Renal pelvis (tissue), 4 donors: ENCODE measurements around the gene PHF20. TPM values are rescaled to one million over a fixed set of nuclear protein-coding genes. Genes with fewer than 3 reads are reported as not detected.
"Not testable (repeated sequence)": the region's sequence is repeated elsewhere in the genome, so short reads cannot be mapped to it uniquely, and the experiment has no call there.

Experiments
- DNase-seq: peaks from one replicate; pipeline ENCODE4 v3.0.0-alpha.2; 2013
- polyA plus RNA-seq, 3 donors: library from polyadenylated mRNA; unstranded; fragments of 120-200 nt; gene quantifications; one replicate each; pipeline ENCODE4 v1.2.1, GENCODE V29; 2013; ENCODE audit not compliant: insufficient read length in 3 of 3

PHF20 gene
- polyA plus RNA-seq, 3 donors: 30.2 to 34.8 (median 32.2) TPM

DNA sequence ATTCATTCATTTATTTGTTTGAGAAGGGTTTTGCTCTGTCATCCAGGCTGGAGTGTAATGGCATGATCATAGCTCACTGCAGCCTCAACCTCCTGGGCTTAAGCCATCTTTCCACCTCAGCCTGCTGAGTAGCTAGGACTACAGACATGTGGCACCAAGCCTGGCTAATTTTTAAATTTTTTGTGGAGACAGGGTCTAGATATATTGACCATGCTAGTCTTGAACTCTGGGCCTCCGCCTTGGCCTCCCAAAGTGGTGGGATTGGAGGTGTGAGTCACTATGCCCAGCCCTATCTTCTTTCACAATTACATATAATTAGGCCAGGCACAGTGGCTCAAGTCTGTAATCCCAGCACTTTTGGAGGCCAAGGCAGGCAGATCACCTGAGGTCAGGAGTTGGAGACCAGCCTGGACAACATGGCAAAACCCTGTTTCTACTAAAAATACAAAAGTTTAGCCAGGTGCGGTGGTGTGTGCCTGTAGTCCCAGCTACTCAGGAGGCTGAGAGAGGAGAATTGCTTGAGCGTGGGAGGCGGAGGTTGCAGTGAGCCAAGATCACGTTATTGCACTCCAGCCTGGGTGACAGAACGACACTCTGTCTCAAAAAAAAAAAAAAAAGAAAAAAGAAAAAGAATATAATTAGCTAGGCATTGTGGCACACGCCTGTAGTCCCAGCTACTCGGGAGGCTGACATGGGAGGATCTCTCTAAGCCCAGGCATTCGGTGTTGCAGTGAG is 110.8 kb downstream of the PHF20 start:
- not testable (repeated sequence) for DNase-seq

DNA sequence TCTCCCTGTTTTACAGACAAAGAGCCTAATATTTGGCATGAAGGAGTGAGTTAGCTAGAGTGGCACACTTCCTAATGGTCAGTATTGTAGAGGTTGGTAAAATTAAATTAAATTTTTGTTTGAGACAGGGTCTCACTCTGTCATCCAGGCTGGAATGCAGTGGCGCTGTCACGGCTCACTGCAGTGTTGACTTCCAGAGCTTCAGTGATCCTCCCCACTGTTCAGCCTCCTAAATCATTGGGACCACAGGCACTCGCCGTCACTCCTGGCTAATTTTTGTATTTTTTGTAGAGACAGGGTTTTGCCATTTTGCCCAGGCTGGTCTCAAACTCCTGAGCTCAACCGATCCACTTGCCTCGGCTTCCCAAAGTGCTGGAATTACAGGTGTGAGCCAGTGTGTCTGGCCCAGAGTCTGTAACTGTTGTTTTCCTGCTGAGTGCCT is 111.5 kb downstream of the PHF20 start:
- DNase-seq: peak; percentile 72

DNA sequence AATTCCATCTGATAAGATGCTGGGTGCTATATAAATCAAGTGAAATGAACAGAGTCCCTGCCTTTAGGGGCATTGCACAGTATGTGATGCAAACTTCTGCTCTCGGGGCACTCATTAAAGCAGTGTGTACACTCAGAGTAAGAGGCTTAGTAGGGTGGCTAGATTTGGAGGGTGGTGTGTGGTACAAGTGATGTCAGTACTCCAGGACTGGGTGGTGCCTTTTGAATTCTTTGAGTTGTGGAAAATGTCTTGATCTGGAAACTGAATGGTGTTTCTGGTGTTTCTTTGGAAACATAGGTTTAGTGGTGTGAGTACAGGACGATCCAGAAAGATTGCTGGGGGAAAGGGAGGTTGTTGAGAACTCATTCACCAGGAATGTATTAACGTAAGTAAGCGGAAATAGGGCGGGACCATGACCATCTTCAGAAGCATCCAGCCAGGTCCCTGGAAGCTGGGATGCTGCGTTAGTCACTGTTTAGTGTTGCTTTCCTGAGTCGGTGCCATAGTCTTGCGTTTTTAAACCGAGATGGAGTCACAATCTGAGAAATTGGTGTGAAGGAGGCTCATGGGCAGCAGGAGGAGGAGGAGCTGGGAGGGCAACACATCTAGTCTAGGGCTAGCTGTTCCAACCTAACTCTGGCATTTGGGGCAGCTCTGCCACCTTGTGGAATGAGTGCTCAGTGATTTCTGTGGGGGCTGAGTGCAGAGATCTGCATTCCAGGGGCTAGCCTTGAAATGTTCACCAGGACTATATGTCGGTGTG is 112.1 kb downstream of the PHF20 start:
- DNase-seq: peak; percentile 71

DNA sequence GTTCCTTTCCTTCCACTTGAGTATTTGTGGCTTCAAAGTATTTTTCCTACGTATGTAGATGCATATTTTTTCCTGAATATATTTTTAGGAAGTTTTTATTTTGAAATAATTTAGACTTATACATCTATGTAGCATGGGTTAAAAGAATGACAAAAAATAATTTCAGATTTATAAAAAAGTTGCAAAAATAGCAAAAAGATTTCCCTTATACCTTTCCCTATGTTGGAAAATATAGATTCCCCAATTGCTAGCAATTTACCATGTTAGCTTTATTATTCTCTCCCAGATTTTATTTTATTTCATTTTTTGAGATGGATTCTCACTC is 112.7 kb downstream of the PHF20 start:
- no peak for DNase-seq

DNA sequence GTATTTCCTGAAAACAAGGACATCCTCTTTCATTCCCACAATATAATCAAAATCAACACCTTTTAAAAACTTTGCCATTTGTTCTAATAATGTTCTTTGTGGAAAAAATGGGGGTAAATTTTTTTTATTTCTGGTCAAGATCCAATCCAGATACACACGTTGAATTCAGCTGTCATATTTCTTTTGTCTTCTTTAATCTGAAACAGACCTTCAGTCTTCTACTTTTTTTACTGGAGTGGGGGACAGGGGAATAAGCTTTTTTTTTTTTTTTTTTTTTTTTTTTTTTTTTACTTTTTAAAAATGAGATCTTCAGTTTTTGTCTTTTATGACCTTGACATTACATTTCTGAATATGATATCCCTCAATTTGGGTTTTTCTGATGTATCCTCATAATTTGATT is 113.4 kb downstream of the PHF20 start:
- no peak for DNase-seq

DNA sequence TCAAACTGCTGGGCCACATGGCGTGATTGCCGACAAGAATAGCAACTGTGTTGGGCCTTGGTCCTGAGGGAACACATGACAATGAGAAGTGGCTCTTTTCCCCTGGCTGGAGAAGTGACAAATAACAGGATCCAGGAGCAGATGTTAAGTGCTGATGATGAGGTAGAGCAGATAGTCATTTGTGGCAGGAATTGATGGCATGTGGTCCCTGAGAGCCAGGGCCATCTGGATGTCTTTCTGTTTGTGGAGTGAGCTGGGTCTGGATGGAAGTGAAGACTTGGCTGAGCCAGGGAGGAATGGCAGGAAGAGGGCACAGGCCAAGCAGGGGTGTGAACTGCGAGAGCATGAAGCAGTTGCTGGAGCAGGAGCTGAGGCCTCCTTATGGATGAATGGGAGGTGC is 114.7 kb downstream of the PHF20 start:
- DNase-seq: no peak

DNA sequence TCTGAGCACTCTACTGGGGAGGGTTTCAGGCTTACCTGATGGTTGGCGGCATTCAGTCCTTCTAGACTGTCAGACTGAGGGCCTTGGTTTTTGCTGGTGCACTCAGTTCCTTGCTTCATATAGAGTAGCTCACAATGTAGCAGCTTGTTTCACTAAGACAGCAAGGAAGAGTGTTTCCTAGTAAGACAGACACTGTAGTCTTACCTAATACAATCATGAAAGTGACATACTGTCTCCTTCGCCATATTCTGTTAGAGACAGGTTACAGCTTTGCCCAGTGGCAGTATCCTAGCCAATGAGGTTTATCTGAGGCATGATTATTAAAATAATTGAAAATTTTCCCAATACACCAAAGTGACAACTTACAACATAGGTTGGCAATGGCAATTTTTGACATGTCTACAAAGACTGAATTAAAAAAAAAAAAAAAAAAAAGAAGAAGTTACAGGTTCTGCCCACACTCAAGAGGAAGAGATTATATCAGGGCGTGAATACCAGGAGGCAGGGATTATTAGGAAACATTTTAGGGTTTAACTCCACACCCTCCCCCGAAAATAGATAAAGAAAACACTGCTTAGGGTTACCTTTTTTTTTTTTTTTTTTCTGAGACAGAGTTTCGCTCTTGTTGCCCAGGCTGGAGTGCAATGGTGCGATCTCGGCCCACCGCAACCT is 115.7 kb downstream of the PHF20 start:
- DNase-seq: no peak

DNA sequence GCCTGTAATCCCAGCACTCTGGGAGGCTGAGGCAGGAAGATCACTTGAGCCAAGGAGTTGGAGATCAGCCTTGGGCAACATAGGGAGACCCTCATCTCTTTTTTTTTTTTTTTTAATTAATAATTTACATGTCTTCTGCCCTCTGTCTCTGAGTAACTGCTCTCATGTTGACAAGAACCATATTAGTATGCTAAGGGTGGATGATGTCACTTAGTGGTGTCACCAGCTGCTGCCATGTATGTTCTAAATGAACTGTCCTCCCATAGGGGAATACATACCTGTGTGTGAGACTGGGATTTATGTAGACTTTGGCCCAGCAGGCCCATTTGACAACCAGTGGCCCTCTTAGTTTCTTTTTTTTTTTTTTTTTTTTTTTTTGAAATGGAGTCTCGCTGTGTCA is 116.8 kb downstream of the PHF20 start:
- DNase-seq: no peak

DNA sequence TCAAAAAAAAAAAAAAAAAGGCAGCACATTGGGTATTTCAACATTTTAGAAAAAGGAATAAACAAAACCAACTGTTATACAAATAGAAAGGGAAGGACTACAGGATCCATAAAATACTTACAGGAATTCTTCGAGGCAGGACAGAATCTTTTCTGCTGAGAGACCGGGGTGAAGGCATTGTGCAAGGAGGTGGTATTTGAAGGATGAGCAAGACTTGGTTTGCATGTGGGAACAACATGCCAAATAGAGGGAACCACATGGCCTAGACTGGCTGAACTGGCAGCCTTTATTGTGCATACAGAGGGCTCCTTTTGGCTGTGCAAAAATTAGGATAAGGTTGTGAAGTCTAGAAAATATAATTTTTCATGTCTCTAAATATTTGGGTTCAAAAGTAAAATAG is 119.6 kb downstream of the PHF20 start:
- DNase-seq: no peak

DNA sequence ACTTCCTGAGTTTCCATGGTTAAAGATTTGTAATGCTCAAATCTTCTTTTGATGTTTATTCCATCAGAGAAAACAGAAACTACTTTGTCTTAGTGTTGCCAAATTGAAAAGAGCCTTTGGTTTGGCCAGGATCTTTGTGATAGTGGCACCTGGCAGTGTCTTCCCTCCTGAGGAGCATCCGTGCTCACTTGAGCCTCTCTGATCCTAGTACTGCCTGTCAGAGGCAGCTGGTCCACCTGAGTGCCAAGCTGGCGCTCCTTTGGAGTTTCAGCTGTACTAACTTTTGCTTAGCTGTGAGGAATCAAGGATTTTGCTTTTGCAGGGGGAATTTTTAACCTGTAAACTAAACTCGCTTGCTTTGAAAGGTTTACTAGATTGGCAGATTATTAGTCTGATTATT is 121.1 kb downstream of the PHF20 start:
- DNase-seq: no peak

DNA sequence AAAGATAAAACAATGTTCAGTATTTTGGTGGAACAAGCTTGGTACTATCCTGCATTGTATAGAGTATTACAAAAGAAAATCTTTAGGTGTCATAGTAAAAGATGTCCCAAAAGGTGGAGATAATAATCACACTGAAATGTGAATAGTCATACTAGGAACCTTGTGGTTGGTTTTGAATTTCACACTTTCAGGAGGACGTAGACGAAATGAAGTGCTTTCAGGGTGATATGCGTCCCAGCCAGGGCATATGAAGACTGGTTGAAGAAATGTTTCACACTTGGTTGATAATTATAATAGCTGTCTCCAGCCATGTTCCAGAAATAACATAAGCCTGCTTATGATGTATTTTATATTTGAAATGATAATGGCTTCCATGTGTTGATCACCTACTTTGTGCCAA is 122.1 kb downstream of the PHF20 start:
- DNase-seq: no peak

DNA sequence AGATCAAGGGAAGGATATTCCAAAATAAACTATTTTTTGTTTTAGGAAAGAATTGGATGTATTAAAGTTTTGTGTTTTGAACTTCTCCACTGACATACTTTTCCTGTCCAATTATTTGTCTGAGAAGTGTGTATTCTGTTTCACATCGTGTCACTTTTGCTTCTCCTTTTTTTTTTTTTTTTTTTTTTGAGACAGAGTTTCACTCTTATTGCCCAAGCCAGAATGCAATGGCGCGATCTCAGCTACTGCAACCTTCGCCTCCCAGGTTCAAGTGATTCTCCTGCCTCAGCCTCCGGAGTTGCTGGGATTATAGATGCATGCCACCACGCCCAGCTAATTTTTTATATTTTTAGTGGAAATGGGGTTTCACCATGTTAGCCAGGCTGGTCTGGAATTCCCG is 123.7 kb downstream of the PHF20 start:
- DNase-seq: not testable (repeated sequence)

DNA sequence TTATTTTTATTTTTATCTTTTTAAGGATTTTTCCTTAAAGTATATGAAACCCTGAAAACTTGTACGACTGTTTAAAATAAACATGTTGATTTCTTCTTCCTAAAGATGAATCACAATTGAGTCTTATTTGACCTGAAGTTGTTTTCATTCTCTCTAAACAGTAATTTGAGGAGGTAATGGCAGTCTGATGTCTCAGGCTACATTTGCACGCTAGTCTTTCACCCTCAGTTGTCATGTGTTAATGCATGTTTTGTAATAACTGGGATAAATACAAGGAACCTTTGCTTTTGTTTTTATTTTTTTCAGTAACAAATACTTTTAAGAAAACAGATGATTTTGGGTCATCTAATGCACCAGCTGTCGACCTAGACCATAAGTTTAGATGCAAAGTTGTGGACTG is 127.2 kb downstream of the PHF20 start:
- DNase-seq: no peak

DNA sequence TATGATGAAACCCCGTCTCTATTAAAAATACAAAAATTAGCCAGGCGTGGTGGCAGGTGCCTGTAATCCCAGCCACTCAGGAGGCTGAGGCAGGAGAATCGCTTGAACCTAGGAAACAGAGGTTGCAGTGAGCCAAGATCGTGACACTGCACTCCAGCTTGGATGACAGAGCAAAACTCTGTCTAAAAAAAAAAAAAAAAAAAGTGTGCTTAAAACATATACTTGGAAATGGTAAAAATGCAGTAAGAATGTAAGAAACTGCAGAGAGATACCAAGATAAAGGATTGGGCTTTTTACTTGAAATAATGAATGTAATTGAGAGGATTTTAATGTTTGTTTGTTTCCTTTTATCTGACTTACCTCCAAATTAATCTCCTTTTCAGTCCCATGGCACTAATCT is 129.4 kb downstream of the PHF20 start:
- not testable (repeated sequence) for DNase-seq

DNA sequence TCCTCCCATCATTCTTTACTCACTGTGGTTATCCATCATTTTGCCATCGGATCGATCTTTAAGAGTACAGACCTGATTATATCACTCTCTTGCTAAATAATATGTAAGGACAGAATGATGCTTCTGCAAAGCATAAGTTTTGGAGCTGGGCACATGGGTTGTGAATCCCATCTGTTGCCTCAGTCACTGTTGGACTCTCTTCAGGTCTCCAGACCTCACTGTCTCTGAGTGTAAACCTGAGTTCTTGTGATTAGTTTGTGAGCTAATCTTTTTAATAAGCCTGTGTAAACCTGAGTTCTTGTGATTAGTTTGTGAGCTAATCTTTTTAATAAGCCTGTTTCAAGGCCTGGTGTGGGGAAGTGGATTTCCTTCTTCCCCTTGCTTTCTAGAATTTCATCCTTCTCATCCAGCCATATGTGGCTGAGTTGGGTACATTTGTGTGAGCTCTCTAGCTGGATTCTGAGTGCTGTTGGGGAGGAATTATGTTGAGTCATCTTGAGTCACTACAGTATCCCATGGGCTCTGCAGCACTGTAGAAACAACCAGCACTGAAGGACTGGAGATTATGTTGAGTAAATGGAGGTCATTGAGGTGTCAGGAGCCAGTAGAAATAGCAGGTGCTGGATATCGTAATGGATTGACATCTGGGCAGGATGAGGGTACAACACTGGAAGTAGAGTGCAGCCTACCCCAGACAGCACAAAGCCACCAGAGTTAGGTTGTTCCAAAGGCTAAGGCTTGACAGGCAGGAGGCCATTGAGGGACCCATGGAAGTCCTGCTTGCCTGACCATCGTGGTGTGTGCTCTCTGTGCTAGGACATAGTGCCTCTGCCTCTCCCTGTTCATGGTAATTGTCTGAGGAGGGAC is 130.1 kb downstream of the PHF20 start:
- DNase-seq: no peak

DNA sequence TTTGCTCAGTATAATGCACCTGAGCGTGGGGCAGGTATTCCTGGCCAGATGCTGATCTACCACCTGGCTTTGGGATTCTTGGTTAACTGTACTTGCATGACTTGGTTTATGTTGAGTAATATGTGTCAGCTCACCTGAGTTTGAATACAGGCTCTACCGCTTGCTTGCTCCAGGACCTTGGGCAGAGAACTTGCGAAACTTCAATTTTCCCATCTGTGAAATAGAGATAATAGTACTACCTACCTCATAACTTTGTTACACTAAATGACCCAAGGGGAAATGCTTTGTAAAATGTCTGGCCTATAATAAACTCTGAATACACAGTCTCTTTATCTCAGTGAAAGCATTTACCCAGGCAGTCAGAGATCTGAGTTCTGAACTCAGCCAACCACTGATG is 130.7 kb downstream of the PHF20 start:
- no peak for DNase-seq

DNA sequence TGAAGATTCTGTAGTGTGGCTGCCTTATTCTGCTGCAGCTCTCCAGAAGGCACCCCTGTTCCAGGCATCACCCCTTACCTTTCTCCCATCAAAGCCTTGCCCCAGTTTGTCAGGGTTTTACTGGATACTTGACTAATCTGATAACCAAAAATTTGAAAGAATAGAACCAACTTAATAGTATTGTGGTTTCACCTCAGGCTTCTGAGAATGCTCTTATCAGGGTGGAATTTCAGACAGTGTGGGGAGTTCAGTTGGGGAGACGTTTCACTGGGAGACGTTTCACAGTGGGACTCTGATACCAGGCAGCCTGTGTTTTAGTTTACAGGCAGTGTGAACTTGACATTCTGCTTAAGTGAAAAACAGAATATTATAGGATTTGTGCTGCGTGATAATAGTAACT is 132.0 kb downstream of the PHF20 start:
- no peak for DNase-seq

DNA sequence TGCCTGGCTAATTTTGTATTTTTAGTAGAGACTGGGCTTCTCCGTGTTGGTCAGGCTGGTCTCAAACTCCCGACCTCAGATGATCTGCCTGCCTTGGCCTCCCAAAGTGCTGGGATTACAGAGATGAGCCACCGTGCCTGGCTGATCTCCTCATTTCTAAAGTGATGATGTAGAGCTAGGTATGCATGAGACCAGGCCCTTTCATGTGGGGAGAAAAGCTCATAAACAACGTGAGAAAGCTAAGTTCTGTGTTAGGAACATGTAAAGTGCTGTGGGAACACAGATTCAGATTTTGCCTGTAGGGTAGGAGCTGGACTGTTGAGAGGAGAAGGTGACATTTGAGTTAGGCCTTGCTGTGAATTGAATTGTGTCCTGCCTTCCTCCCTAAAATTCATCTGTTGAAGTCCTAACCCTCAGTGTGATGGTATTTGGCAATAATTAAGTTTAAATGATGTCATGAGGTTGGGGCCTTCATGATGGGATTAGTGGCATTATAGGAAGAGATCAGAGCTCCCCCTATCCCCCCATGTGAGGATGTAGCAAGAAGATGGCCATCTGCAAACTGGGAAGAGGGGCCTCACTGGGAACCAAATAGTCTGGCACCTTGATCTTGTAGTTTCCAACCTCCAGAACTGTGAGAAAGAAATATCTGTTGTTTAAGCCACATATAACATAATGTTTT is 133.3 kb downstream of the PHF20 start:
- no peak for DNase-seq

DNA sequence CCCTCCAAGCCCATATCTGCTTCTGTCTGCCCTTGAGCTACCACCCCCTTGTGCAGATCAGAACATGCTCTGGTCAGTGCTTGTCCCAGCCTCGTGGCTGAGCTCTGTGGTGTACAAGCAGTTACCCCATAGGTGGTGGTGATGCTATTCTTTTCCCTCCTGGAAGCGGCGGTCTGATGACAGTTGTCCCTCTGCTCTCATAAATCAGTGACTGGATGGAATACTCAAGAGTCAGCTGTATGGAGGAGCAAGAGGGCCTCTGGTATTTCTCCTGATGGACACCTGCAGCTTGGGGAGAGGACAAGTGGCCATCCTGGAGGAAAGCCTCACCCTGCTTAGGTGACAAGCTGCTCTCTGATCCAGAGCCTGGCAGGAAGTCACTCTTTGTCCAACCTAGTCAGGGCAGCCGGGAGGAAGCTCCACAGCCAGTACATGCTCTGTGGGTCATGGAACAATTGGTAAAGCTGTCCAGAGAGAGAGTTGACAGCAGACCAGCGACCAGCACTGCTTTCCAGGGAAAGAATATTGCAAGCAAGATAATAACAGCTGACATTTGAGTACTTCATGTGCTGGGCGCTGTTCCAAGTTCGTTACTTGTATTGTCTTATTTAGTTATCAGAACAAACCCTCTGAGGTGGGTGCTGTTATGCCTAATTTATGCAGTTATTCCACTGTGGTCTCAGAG is 135.3 kb downstream of the PHF20 start:
- DNase-seq: no peak

DNA sequence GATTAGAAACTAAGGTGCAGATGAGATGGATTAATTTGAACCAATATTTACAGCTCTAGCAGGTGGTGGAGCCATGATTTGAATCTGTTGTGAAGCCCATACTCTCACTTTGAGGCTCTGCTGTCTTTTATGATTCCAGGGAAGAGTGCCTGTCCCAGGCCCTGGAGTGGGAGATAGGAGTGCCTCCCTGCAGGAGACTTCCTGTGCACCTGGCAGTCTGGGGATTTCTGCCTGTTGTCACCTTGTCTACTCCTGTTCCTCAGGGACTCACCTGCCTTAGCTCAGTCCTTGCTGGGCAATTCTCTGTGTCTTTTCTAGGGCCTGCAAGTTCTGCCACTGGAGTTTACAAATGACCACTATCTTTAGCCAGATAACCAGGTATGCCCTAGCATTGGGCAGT is 136.2 kb downstream of the PHF20 start:
- no peak for DNase-seq

DNA sequence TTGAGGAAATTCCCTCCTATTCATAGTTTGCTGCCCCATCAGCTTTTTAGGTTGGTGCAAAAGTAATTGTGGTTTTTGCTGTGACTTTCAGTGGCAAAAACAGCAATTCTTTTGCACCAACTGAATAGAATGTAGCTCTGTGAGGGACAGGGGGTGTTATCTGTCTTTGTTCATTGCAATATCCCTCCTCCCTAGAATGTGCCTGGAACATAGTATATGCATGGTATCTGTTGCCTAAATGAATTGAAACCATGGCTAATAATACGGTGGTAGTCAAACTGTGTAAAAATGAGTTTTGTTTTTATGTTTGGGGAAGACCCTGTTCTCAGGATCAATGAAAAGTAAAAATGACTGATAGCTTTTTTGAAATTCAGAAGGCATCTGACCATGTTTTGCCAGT is 137.4 kb downstream of the PHF20 start:
- DNase-seq: no peak
